Adipocyte (in vitro differentiated cells): ENCODE results near the gene ADAT1.

Experiments used
- DNase-seq: peaks from one replicate; pipeline ENCODE4 v3.0.0-alpha.2; 2015; ENCODE audit warnings: low read depth
- H3K27me3 ChIP-seq: replicated peaks from 2 replicates; pipeline ENCODE4 v1.7.0; 2013; ENCODE audit warnings: mild to moderate bottlenecking, low read length, moderate library complexity; ENCODE audit not compliant: control insufficient read depth, insufficient read depth
- H3K36me3 ChIP-seq: 2 replicates; pipeline ENCODE4 v1.7.0; 2013; ENCODE audit warnings: low read length, mild to moderate bottlenecking, moderate library complexity; ENCODE audit not compliant: control insufficient read depth, insufficient read depth, severe bottlenecking
- H3K4me1 ChIP-seq: 2 replicates; pipeline ENCODE4 v1.7.0; 2013; ENCODE audit warnings: mild to moderate bottlenecking, low read length, moderate library complexity; ENCODE audit not compliant: control insufficient read depth, insufficient read depth
- H3K4me3 ChIP-seq: 2 replicates; pipeline ENCODE4 v1.7.0; 2013; ENCODE audit warnings: mild to moderate bottlenecking, low read length, moderate library complexity
- H3K9ac ChIP-seq: 2 replicates; pipeline ENCODE4 v1.7.0; 2013; ENCODE audit warnings: mild to moderate bottlenecking, low read length, moderate library complexity
- H3K9me3 ChIP-seq: 2 replicates; pipeline ENCODE4 v1.7.0; 2013; ENCODE audit warnings: mild to moderate bottlenecking, low read length, moderate library complexity; ENCODE audit not compliant: control insufficient read depth

The ADAT1 gene, protein sequence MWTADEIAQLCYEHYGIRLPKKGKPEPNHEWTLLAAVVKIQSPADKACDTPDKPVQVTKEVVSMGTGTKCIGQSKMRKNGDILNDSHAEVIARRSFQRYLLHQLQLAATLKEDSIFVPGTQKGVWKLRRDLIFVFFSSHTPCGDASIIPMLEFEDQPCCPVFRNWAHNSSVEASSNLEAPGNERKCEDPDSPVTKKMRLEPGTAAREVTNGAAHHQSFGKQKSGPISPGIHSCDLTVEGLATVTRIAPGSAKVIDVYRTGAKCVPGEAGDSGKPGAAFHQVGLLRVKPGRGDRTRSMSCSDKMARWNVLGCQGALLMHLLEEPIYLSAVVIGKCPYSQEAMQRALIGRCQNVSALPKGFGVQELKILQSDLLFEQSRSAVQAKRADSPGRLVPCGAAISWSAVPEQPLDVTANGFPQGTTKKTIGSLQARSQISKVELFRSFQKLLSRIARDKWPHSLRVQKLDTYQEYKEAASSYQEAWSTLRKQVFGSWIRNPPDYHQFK

DNA sequence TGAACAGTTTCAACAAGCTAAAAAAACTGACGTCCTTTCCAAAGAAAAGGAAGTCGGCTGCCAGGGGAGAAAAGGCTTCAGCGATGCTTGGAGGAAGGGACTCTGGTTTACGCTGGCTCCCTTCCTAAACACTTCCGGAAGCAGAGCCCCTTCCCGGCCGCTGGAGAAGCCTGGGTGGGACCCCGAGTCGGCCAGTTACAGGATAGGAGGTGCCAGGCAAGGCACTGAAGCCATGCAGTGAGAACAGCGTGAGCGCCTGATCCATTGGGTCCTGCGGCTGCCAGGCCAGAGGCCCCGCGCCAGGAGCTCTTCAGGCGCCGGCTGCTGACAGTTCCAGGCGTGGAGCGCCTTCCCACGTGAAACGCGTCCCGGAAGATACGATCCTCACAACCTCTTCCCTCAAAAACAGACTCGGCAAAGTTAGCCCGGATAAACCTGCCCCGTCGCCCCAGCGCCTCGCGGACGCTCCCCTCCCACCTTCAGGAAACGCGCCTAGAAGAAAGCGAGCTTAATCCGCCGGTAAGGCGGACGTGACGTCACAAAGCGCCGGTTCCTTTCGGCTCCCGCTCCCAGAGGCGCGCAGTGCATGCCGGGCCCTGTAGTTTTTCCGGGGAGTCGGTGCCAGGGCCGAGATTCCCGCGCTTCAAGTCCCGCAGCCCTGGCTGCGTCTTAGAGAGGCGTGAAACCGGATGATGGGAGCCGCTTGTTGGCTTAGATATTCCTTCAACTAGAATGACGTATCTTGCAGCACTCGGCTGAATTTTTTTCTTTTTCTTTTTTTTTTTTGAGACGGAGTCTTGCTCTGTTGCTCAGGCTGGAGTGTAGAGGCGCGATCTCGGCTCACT is at the start of gene ADAT1:
ADAT1 (minus strand) TSS at position 521 of the 845 bp plus-strand sequence. CDS start 2,482 bp downstream, outside the sequence.
- no peaks in the 10 kb centered on the region for H3K9me3 ChIP-seq
- H3K36me3 ChIP-seq: peaks cover 47% of the 10 kb centered on the region
- peak; percentile 100 for DNase-seq
- H3K9ac ChIP-seq: peak within 1 kb of the TSS; percentile 91
- peak within 1 kb of the TSS; percentile 91 for H3K4me3 ChIP-seq
- H3K27me3 ChIP-seq: no peaks in the 10 kb centered on the region
- peaks cover 28% of the 10 kb centered on the region for H3K4me1 ChIP-seq

DNA sequence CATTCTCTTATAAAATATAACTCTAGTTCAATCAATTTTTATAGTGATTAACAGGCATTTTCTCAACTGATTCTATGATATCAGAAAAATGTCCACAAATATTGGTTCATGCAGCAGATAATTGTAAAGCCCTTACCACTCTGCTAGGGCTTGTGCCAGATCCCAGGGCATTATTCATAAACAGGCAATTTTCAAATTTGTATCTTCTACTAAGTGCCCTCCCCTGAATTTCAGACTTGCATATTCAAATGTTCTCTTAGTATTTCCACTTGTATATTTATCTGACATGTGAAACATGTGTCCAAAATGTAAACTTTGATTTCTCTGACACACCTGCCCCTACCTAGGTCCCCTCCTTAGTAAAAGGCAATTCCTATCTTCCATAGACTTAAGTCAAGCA is 44.4 kb upstream of the ADAT1 start:
- no peaks in the 10 kb centered on the region for H3K36me3 ChIP-seq

DNA sequence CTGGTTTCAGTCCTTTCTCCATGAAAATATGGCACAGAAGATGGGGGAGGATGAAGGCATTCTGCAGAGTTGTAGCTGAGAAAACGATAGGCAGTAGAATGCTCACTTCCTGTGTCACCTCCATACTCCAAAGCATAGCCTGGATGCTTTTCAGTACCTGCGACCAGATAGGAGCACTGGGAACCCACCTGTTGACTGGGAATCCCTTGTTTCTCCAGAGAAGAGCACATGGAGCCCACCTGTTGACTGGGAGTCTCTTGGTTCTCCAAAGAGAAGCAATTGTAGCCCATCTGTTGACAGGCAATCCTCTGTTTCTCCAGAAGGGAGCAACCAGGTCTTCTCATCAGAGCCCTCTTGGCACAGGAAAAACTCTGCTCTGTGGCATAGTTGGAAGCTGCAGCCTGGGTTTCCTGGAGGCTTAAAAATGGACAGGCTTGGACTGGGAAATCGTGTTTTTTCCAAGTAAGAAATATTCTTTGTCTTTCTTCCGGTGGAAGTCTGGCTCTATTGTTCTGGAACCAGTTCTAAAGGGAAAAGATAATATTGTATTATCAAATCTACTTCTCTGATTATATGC is 37.7 kb upstream of the ADAT1 start:
- Histone ChIP-seq H3K9ac (no peak overlapping the region), H3K4me1 (peaks cover 21% of the 10 kb centered on the region), H3K36me3 (peaks cover 32% of the 10 kb centered on the region), H3K27me3 (no peaks in the 10 kb centered on the region), H3K9me3 (no peaks in the 10 kb centered on the region), H3K4me3 (no peak overlapping the region)
- no peak for DNase-seq

More for the DNA sequence above, 44.4 kb upstream of the ADAT1 start:
- no peaks in the 10 kb centered on the region for H3K4me1 ChIP-seq
- H3K4me3 ChIP-seq: no peak overlapping the region
- no peaks in the 10 kb centered on the region for H3K27me3 ChIP-seq
- DNase-seq: no peak
- no peak overlapping the region for H3K9ac ChIP-seq
- H3K9me3 ChIP-seq: no peaks in the 10 kb centered on the region

DNA sequence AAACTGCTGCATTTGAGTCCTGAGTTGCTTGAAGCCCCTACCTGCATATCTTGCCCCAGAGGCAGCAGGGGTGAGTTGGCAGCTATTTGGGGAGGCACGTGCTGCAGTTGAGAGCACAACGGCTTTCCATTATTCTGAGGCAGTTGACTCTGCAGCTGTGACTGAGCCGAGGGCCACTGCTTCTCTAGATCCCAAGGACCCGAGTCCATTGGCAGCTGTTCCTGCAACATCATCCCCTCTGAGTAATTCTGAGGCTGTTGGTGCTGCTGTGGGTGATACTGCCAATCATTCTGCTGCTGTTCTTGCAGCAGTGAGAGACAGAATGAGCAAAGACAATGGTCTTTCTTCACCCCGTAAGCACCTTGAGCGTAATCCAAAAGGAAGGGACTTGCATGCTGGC is 37.2 kb upstream of the ADAT1 start:
- Histone ChIP-seq H3K4me1 (peaks cover 21% of the 10 kb centered on the region), H3K36me3 (peaks cover 37% of the 10 kb centered on the region), H3K9ac (no peak overlapping the region), H3K4me3 (no peak overlapping the region), H3K9me3 (no peaks in the 10 kb centered on the region), H3K27me3 (no peaks in the 10 kb centered on the region)
- DNase-seq: no peak

DNA sequence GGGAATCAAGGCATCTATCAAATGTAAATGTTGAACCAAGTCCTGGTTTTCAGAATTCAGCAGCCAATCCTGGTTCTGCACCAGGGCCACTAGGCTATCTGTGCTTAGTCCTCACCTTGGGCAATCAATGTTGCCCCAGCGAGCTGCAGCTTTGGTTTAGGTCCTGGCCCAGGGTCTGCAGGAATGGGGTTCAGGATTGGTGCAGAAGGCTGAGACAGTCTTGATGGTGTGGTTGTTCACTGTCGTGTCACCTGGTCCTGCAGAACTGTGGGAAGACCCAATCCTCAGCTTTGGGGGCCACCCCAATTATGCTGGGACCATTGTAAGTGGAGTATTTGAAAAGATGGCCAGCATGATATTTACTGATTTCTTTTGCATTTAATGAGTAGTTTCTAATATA is 35.1 kb upstream of the ADAT1 start:
- no peak for DNase-seq
- no peaks in the 10 kb centered on the region for H3K9me3 ChIP-seq
- no peak overlapping the region for H3K4me3 ChIP-seq
- no peaks in the 10 kb centered on the region for H3K27me3 ChIP-seq
- no peak overlapping the region for H3K9ac ChIP-seq
- H3K4me1 ChIP-seq: peaks cover 34% of the 10 kb centered on the region
- H3K36me3 ChIP-seq: peaks cover 46% of the 10 kb centered on the region

DNA sequence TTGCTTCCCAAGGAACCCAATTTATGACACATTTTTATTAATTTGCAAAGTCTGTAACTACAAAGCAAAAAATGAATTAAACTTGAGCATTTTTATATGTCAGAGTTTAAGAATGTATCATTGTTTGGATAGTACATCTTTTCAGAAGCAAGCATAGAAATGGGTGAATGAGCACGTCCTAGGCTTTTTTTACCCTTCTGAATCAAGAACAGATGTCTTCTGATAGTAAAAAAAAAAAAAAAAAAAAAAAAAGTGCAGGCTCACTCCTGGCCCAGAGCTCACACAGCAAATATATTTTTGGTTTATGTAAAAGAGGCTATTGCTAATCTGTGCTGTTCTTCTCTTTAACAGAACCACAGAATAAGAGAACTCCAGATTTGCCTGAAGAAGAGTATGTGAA is 30.8 kb upstream of the ADAT1 start:
- H3K4me3 ChIP-seq: no peak overlapping the region
- peaks cover 53% of the 10 kb centered on the region for H3K4me1 ChIP-seq
- H3K9ac ChIP-seq: peak overlapping the region; percentile 37
- H3K9me3 ChIP-seq: no peaks in the 10 kb centered on the region
- no peaks in the 10 kb centered on the region for H3K27me3 ChIP-seq
- peaks cover 45% of the 10 kb centered on the region for H3K36me3 ChIP-seq
- peak; percentile 81 for DNase-seq

DNA sequence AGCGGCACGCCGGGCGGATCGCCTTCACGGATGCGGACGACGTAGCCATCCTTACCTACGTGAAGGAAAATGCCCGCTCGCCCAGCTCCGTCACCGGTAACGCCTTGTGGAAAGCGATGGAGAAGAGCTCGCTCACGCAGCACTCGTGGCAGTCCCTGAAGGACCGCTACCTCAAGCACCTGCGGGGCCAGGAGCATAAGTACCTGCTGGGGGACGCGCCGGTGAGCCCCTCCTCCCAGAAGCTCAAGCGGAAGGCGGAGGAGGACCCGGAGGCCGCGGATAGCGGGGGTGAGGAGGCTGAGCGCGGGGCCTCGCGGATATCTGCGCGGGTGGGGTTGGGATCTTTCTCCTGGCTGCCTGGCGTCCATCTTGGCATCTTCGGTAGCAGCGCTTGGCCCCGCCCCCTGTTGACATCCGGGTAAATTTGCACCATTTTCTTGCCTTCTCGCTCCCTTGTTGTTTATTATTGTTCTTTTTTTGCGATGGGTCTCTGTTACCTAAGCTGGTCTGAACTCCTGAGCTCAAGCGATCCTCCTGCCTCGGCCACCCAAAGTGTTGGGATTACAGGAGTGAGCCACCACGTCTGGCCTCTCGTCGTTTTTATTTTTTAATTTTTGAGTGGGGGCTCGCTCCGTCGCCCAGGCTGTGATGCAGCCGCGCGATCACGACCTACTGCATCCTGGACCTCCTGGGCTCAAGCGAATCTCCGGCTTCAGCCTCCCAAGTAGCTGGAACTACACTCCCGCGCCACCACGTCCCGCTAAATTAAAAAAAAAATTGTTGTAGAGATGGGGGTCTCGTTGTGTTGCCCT is 25.4 kb upstream of the ADAT1 start:
- peaks cover 20% of the 10 kb centered on the region for H3K36me3 ChIP-seq
- peaks cover 54% of the 10 kb centered on the region for H3K4me1 ChIP-seq
- no peaks in the 10 kb centered on the region for H3K27me3 ChIP-seq
- H3K4me3 ChIP-seq: peak overlapping the region; percentile 99
- DNase-seq: peak; percentile 90
- H3K9ac ChIP-seq: peak overlapping the region; percentile 99
- no peaks in the 10 kb centered on the region for H3K9me3 ChIP-seq

DNA sequence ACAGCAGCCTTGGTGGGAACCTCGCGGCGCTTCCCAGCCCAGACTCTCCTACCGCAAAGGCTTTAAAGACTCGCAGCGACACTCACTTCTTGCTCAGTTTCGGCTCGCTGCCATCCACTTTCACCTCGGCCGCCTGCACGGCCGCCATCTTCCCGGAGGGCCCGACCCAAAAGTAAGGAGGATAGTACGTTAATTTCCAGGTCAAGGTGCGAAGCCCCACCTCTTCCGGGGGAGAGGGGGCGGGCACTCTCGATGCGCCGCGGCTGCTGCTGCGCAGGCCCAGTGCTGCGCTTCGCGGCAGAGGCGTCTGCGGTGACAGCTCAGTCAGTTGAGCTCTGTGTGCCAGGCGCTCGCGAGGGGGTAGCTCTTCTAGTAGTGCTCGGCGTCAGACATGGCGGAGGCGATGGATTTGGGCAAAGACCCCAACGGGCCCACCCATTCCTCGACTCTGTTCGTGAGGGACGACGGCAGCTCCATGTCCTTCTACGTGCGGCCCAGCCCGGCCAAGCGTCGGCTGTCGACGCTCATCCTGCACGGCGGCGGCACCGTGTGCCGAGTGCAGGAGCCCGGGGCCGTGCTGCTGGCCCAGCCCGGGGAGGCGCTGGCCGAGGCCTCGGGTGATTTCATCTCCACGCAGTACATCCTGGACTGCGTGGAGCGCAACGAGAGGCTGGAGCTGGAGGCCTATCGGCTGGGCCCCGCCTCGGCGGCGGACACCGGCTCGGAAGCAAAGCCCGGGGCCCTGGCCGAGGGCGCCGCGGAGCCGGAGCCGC is 24.6 kb upstream of the ADAT1 start, which contains the start of the genes KARS1 and TERF2IP:
KARS1 (minus strand) TSS at position 174 of the 773 bp plus-strand sequence; CDS start at position 148, 26 bp downstream.
TERF2IP (plus strand) TSS at position 282 of the 773 bp plus-strand sequence; CDS start at position 392, 110 bp downstream.
- peaks cover 46% of the 10 kb centered on the region for H3K4me1 ChIP-seq
- peaks cover 26% of the 10 kb centered on the region for H3K36me3 ChIP-seq
- peak within 1 kb of the TSS; percentile 99 for H3K9ac ChIP-seq
- no peaks in the 10 kb centered on the region for H3K27me3 ChIP-seq
- peak; percentile 97 for DNase-seq
- H3K9me3 ChIP-seq: no peaks in the 10 kb centered on the region
- peak within 1 kb of the TSS; percentile 99 for H3K4me3 ChIP-seq

DNA sequence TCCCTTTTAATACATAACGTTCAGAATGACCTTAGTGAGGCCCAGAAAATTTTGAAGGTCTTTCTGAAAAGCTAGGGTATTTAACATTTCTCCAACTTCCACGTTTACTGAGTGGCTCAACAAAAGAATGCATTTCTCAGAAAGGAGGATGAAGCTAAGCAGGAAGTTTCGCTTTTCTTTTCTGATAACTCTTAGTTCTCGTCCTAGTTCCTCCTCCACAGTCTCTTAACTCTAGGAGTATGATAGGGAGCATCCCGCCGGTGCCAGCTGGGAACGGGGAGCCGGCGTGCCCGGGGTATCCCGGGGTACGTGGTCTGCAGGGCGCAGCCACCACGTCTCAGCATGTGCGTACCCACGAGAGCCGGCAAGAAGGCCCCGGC is 24.0 kb upstream of the ADAT1 start:
- peak overlapping the region; percentile 99 for H3K4me3 ChIP-seq
- H3K36me3 ChIP-seq: peaks cover 31% of the 10 kb centered on the region
- H3K27me3 ChIP-seq: no peaks in the 10 kb centered on the region
- H3K9ac ChIP-seq: peak overlapping the region; percentile 99
- H3K9me3 ChIP-seq: no peaks in the 10 kb centered on the region
- peaks cover 41% of the 10 kb centered on the region for H3K4me1 ChIP-seq
- DNase-seq: no peak
